ENCODE results near the gene MTSS2. TPM values are rescaled to one million over a fixed set of nuclear protein-coding genes. Genes with fewer than 3 reads are reported as not detected.

The MTSS2 gene
- total RNA-seq, 1 experiment from 2014 or later: 47.6 TPM

DNA sequence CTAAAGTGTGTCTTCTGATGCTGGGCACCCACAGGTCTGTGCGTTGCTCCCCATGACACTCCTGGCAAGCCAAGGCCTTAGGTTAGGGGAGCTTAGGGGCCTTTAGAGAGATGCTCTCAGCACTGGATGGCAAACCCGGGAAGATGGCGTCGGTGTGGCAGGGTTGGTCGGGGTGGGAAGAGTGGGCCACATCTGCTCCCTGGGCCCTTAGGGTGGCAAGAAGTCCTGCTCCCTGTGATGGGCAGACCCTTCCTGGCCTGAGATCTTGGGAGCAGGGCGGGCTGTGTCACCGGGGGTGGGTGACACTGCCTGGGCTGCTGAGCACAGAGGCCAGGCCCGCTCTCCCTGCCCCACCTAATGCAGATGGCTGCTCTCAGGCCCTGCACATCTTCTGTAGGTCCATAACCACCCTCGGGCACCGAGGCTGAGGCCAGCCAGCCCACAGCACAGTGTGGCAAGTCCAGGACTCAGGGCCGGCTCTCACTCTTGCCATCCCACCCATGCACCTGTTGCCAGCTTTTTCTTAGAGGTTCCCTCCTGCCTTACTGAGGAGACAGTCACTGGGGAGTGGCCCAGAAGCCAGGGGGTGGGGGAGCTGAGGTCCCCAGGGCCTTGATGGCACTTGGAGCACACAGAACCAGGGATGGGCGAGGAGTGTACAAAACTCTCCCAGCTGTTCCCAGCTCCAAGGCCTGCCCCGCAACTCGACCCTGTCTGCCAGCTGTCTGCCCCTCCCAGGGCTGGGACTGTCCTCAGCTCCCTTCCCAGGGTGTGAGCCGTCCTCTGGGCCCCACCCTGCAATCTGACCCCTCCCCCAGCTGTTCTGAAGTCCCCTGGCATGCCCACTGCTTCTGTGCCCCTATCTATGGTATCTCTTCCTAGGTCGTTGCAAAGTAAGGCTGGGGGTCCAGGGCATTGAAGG is 4.4 kb upstream of the MTSS2 start:
- peaks cover 23% of the 10 kb centered on the region for H3K4me1 ChIP-seq (ENCODE audit: insufficient read depth, low read length, poor library complexity, severe bottlenecking)
- H3K27me3 ChIP-seq (replicated peaks; ENCODE audit: insufficient read depth, low read depth, low read length, poor library complexity): no peaks in the 10 kb centered on the region
- H3K27ac ChIP-seq (ENCODE audit: low read depth, low read length, poor library complexity, severe bottlenecking): no peak overlapping the region
- H3K36me3 ChIP-seq (ENCODE audit: insufficient read depth, low read length, poor library complexity, severe bottlenecking): no peaks in the 10 kb centered on the region
- no peak overlapping the region for H3K4me3 ChIP-seq (ENCODE audit: low read depth, low read length, poor library complexity, severe bottlenecking)
- BruUV-seq (replicated peaks): no TSS peak
- intact Hi-C loops (cut with micrococcal nuclease; ENCODE audit: unreplicated experiment): loop anchor here (5.0 to 10.0 kb wide), 2 partner anchors 62 to 675 kb away; no protein-coding TSS in a partner anchor
- ChIA-PET POLR2A (ENCODE audit: low non-redundant PET) (no interaction called here), CTCF (no interaction called here)
- no peaks in the 10 kb centered on the region for H3K9me3 ChIP-seq (ENCODE audit: low read depth, low read length, poor library complexity, severe bottlenecking)
- TF ChIP-seq, protein P1, sequence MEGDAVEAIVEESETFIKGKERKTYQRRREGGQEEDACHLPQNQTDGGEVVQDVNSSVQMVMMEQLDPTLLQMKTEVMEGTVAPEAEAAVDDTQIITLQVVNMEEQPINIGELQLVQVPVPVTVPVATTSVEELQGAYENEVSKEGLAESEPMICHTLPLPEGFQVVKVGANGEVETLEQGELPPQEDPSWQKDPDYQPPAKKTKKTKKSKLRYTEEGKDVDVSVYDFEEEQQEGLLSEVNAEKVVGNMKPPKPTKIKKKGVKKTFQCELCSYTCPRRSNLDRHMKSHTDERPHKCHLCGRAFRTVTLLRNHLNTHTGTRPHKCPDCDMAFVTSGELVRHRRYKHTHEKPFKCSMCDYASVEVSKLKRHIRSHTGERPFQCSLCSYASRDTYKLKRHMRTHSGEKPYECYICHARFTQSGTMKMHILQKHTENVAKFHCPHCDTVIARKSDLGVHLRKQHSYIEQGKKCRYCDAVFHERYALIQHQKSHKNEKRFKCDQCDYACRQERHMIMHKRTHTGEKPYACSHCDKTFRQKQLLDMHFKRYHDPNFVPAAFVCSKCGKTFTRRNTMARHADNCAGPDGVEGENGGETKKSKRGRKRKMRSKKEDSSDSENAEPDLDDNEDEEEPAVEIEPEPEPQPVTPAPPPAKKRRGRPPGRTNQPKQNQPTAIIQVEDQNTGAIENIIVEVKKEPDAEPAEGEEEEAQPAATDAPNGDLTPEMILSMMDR (conservative IDR thresholded peaks at IDR 0.05; ENCODE audit: low read depth, low read length): no peak
- TF ChIP-seq EZH2 (IDR thresholded peaks at IDR 0.05; ENCODE audit: borderline replicate concordance, low read depth, low read length, poor library complexity, severe bottlenecking): no peak
- DNase-seq (ENCODE audit: low spot score): no peak

DNA sequence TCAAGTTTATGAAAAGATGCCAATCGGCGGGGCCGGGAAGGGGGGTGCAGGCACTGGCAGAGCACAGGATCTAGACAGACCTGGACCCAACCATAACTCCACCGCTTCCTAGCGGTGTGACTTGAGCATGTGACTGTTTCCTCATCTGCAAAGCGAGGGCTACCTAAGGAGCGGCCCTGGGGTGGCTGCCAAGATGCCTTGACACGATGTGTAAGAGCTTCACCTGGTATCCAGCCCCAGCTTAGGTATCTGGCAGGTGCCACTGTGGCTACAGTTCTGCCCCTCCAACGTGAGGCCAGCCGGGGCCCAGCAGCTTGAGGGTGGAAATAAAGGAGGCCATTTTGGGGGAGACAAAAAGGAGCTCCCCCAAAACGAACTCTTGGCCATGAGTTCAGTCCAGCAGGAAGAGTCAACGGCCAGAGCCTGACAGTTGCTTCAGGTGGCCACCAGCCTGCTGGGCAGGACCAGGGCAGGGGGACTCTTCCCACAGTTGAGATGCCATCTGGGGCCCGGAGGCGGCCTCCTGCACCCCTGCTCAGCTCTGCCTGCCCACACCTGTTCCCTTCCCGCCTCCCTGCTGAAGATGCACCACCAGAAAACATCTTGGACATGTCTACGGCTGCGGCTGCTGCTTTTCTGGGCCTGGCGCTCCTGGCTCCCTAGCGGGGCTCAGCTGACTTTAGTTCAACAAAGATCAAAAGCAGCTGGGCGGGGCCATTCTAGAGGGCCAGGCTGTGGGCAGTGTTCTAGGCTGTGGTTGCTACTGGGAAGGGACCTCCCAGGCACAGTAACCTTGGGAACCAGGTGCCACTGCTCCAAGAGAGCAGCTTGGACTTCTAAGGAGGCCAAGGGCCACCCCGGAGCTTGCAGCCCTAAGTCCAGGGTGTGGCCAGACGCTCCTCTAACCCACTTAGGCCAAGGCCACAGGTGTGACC is 3.4 kb upstream of the MTSS2 start:
- H3K27ac ChIP-seq (ENCODE audit: low read depth, low read length, poor library complexity, severe bottlenecking): no peak overlapping the region
- no TSS peak for BruUV-seq (replicated peaks)
- H3K9me3 ChIP-seq (ENCODE audit: low read depth, low read length, poor library complexity, severe bottlenecking): no peaks in the 10 kb centered on the region
- no peak for TF ChIP-seq EZH2 (IDR thresholded peaks at IDR 0.05; ENCODE audit: borderline replicate concordance, low read depth, low read length, poor library complexity, severe bottlenecking)
- TF ChIP-seq, protein P1 (conservative IDR thresholded peaks at IDR 0.05; ENCODE audit: low read depth, low read length): no peak
- DNase-seq (ENCODE audit: low spot score): no peak
- ChIA-PET CTCF (interaction anchor here (0.6 kb wide), 1 partner anchor 10 kb away, joined by 4 read pairs; no protein-coding TSS in a partner anchor), POLR2A (ENCODE audit: low non-redundant PET) (no interaction called here)
- no peaks in the 10 kb centered on the region for H3K27me3 ChIP-seq (replicated peaks; ENCODE audit: insufficient read depth, low read depth, low read length, poor library complexity)
- intact Hi-C loops (cut with micrococcal nuclease; ENCODE audit: unreplicated experiment): loop anchor here (5.0 to 10.0 kb wide), 2 partner anchors 63 to 675 kb away; no protein-coding TSS in a partner anchor
- H3K4me3 ChIP-seq (ENCODE audit: low read depth, low read length, poor library complexity, severe bottlenecking): no peak overlapping the region
- no peaks in the 10 kb centered on the region for H3K36me3 ChIP-seq (ENCODE audit: insufficient read depth, low read length, poor library complexity, severe bottlenecking)
- peaks cover 28% of the 10 kb centered on the region for H3K4me1 ChIP-seq (ENCODE audit: insufficient read depth, low read length, poor library complexity, severe bottlenecking)

DNA sequence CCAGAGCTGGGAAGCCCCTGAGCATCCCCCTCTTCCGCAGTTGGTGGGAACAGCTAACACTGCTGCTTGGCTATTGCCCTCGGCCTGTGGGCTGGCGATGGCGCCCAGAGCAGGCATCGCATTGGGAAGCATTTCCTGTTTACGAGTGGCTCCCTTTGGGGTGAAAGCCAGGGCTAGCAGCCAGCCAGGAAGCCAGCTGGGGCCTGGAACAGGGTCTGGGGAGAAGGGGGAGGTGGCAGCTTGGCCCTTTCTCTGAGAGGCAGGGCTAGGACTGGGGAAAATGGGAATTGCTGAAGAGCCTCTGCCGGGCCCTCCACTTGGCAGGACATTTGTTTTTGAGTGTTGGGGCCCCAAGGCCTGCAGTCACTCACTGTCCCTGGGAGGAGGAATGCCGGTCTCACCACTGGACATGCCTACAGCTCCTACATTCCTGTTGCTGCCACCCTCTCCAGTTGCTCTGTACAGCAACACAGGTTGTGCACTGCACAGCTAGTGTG is 2.4 kb upstream of the MTSS2 start:
- POLR2A ChIA-PET (ENCODE audit: low non-redundant PET): no interaction called here
- TF ChIP-seq, protein P1 (conservative IDR thresholded peaks at IDR 0.05; ENCODE audit: low read depth, low read length): no peak
- TF ChIP-seq EZH2 (IDR thresholded peaks at IDR 0.05; ENCODE audit: borderline replicate concordance, low read depth, low read length, poor library complexity, severe bottlenecking): no peak
- no peak overlapping the region for H3K27ac ChIP-seq (ENCODE audit: low read depth, low read length, poor library complexity, severe bottlenecking)
- CTCF ChIA-PET: interaction anchor here (0.6 kb wide), 2 partner anchors 9 to 20 kb away, joined by 4 to 6 read pairs; no protein-coding TSS in a partner anchor
- DNase-seq (ENCODE audit: low spot score): peak; percentile 43
- H3K9me3 ChIP-seq (ENCODE audit: low read depth, low read length, poor library complexity, severe bottlenecking): no peaks in the 10 kb centered on the region
- peaks cover 29% of the 10 kb centered on the region for H3K4me1 ChIP-seq (ENCODE audit: insufficient read depth, low read length, poor library complexity, severe bottlenecking)
- H3K27me3 ChIP-seq (replicated peaks; ENCODE audit: insufficient read depth, low read depth, low read length, poor library complexity): no peaks in the 10 kb centered on the region
- intact Hi-C loops (cut with micrococcal nuclease; ENCODE audit: unreplicated experiment): loop anchor here (5.0 to 10.0 kb wide), 2 partner anchors 64 to 677 kb away; no protein-coding TSS in a partner anchor
- no peak overlapping the region for H3K4me3 ChIP-seq (ENCODE audit: low read depth, low read length, poor library complexity, severe bottlenecking)
- no TSS peak for BruUV-seq (replicated peaks)
- H3K36me3 ChIP-seq (ENCODE audit: insufficient read depth, low read length, poor library complexity, severe bottlenecking): no peaks in the 10 kb centered on the region
